SK-N-SH (cell line): ENCODE measurements around the gene APH1B. TPM values are rescaled to one million over a fixed set of nuclear protein-coding genes. Genes with fewer than 3 reads are reported as not detected.

Experiments
- CTCF ChIA-PET: fragments of 300-600, 350-600 bp; formaldehyde crosslinking; extraction: SDS; loops from one replicate; lab custom pipeline; 2021; lab: Yijun Ruan, JAX
- POLR2A ChIA-PET: fragments of 350-600 bp; sonication (Branson Sonifier 250); formaldehyde crosslinking; extraction: SDS; loops from one replicate; lab custom pipeline; 2020; ENCODE audit warnings: antibody characterized with exemption, inconsistent platforms; lab: Yijun Ruan, JAX
- DNase-seq: peaks from one replicate; pipeline ENCODE4 v3.0.0; 2012
- H2AFZ ChIP-seq: fragments of 200-600 bp; sonication (generic); 2 replicates; pipeline ENCODE4 v1.8.1; 2016; ENCODE audit warnings: antibody characterized with exemption, mild to moderate bottlenecking, low read depth
- H3F3A ChIP-seq: fragments of 200-600 bp; sonication (generic); replicated peaks from 2 replicates; pipeline ENCODE3; 2016; ENCODE audit warnings: antibody characterized with exemption, mild to moderate bottlenecking; ENCODE audit not compliant: insufficient read depth
- H3K27ac ChIP-seq, 2 experiments: fragments of 200-500 bp in 1 of 2; fragments of 200-600 bp in 1 of 2; sonication (Bioruptor generic) in 1 of 2; sonication (generic), shearing (Covaris generic) in 1 of 2; 2 replicates each; pipeline versions ENCODE4 v1.5.1 to v1.6.1; 2014 to 2016; ENCODE audit warnings: low read depth in 2 of 2, inconsistent platforms in 1 of 2, low read length in 1 of 2, mild to moderate bottlenecking in 1 of 2, mixed read lengths in 1 of 2
- H3K27me3 ChIP-seq: fragments of 200-600 bp; sonication (generic), shearing (Covaris generic); 2 replicates; pipeline ENCODE4 v1.6.1; 2016; ENCODE audit warnings: mixed run types; ENCODE audit not compliant: insufficient read depth
- H3K36me3 ChIP-seq, 2 experiments: fragments of 200-500 bp in 1 of 2; fragments of 200-600 bp in 1 of 2; sonication (Bioruptor generic) in 1 of 2; sonication (generic) in 1 of 2; replicated peaks in 1 of 2; 2 replicates each; pipeline versions ENCODE3 to v1.5.1; 2014 to 2016; ENCODE audit warnings: low read length in 1 of 2, mild to moderate bottlenecking in 1 of 2; ENCODE audit not compliant: insufficient read depth in 2 of 2, control insufficient read depth in 1 of 2
- H3K4me1 ChIP-seq, 2 experiments: fragments of 200-500 bp in 1 of 2; fragments of 200-600 bp in 1 of 2; sonication (Bioruptor generic) in 1 of 2; sonication (generic), shearing (Covaris generic) in 1 of 2; 2 replicates each; pipeline versions ENCODE4 v1.5.1 to v1.6.1; 2014 to 2016; ENCODE audit warnings: low read depth in 1 of 2, low read length in 1 of 2, mixed run types in 1 of 2; ENCODE audit not compliant: insufficient read depth in 2 of 2, control insufficient read depth in 1 of 2
- H3K4me2 ChIP-seq: fragments of 200-600 bp; sonication (generic), shearing (Covaris generic); 2 replicates; pipeline ENCODE4 v1.6.1; 2017; ENCODE audit warnings: mixed run types
- H3K4me3 ChIP-seq, 2 experiments: fragments of 200-500 bp in 1 of 2; fragments of 200-600 bp in 1 of 2; sonication (Bioruptor generic) in 1 of 2; sonication (generic), shearing (Covaris generic) in 1 of 2; 2 replicates each; pipeline versions ENCODE4 v1.5.1 to v1.8.1; 2014 to 2016; ENCODE audit warnings: low read depth in 2 of 2, inconsistent platforms in 1 of 2, low read length in 1 of 2, mild to moderate bottlenecking in 1 of 2, mixed read lengths in 1 of 2, moderate library complexity in 1 of 2
- H3K79me2 ChIP-seq: fragments of 200-600 bp; sonication (generic); 2 replicates; pipeline ENCODE4 v1.8.1; 2017; ENCODE audit warnings: mild to moderate bottlenecking; ENCODE audit not compliant: insufficient read depth
- H3K9ac ChIP-seq: fragments of 200-600 bp; sonication (generic); 2 replicates; pipeline ENCODE4 v1.6.1; 2017; ENCODE audit warnings: mixed run types
- H3K9me2 ChIP-seq: fragments of 200-600 bp; sonication (generic); 2 replicates; pipeline ENCODE4 v1.6.1; 2017; ENCODE audit warnings: mixed run types
- H3K9me3 ChIP-seq: fragments of 200-600 bp; sonication (generic); 2 replicates; pipeline ENCODE4 v1.6.1; 2017; ENCODE audit warnings: mixed run types, mild to moderate bottlenecking, moderate library complexity
- H4K20me1 ChIP-seq: fragments of 200-600 bp; sonication (generic); 2 replicates; pipeline ENCODE4 v1.6.1; 2017; ENCODE audit warnings: mild to moderate bottlenecking, mixed run types; ENCODE audit not compliant: insufficient read depth
- ELF1 ChIP-seq: IDR thresholded peaks from 2 replicates; pipeline ENCODE4 v1.4.0; 2012
- EZH2phosphoT487 ChIP-seq: fragments of 200-600 bp; sonication (generic); IDR thresholded peaks from 2 replicates; pipeline ENCODE4 v1.6.1; 2017; ENCODE audit warnings: low read depth, mixed run types, mild to moderate bottlenecking, antibody characterized with exemption, moderate library complexity, borderline replicate concordance
- FOSL2 ChIP-seq: IDR thresholded peaks from 2 replicates; pipeline ENCODE4 v1.4.0; 2012; ENCODE audit warnings: low read depth, mild to moderate bottlenecking, moderate library complexity, borderline replicate concordance
- FOXJ3 ChIP-seq: sonication (generic); formaldehyde crosslinking; IDR thresholded peaks from 2 replicates; pipeline ENCODE4 v1.5.1; 2020; ENCODE audit warnings: mild to moderate bottlenecking, missing genetic modification reagents
- GABPA ChIP-seq: IDR thresholded peaks from 2 replicates; pipeline ENCODE4 v1.4.0; 2012; ENCODE audit warnings: low read depth, mild to moderate bottlenecking
- JUND ChIP-seq: IDR thresholded peaks from 2 replicates; pipeline ENCODE4 v1.4.0; 2012
- NRF1 ChIP-seq: IDR thresholded peaks from 2 replicates; pipeline ENCODE4 v1.6.1; 2012; ENCODE audit warnings: low read depth, mild to moderate bottlenecking, low read length
- POLR2AphosphoS5 ChIP-seq: IDR thresholded peaks from 2 replicates; pipeline ENCODE4 v1.6.1; 2012; ENCODE audit warnings: low read depth, low read length
- RXRA ChIP-seq: IDR thresholded peaks from 2 replicates; pipeline ENCODE4 v1.4.0; 2012; ENCODE audit warnings: low read depth, mild to moderate bottlenecking, borderline replicate concordance
- SIN3A ChIP-seq: IDR thresholded peaks from 2 replicates; pipeline ENCODE4 v1.6.1; 2012; ENCODE audit warnings: low read depth, mild to moderate bottlenecking, low read length, moderate library complexity, borderline replicate concordance
- SMC3 ChIP-seq: IDR thresholded peaks from 2 replicates; pipeline ENCODE4 v1.6.1; 2012; ENCODE audit warnings: low read depth, low read length, improper control_type of control experiment
- TAF1 ChIP-seq: IDR thresholded peaks from 2 replicates; pipeline ENCODE4 v1.6.1; 2012; ENCODE audit warnings: low read depth, mild to moderate bottlenecking, low read length, moderate library complexity, borderline replicate concordance
- TEAD4 ChIP-seq: IDR thresholded peaks from 2 replicates; pipeline ENCODE4 v1.4.0; 2012; ENCODE audit warnings: mild to moderate bottlenecking, borderline replicate concordance; ENCODE audit not compliant: insufficient read depth
- YY1 ChIP-seq: IDR thresholded peaks from 2 replicates; pipeline ENCODE4 v1.4.0; 2012; ENCODE audit warnings: low read depth, mild to moderate bottlenecking
- WGBS: methylation state at CpG from one replicate; pipeline ENCODE4 v1.1.6; 2017; ENCODE audit warnings: low lambda C conversion rate; 5-methylcytosine and 5-hydroxymethylcytosine counted together
- polyA plus RNA-seq, 3 experiments: library from polyadenylated mRNA; depleted of rRNA; stranded (reverse); fragments of >200 nt; gene quantifications; 2 replicates each; pipeline ENCODE4 v1.2.3, GENCODE V29; 2012
- TF ChIP-seq, protein P1 (sequence below): IDR thresholded peaks from 2 replicates; pipeline ENCODE4; 2012
- TF ChIP-seq, protein P2 (sequence below): fragments of 200-600 bp; sonication (generic); IDR thresholded peaks from 2 replicates; pipeline ENCODE4 v1.6.1; 2017; ENCODE audit warnings: antibody characterized with exemption, mild to moderate bottlenecking, moderate library complexity
- TF ChIP-seq, protein P3 (sequence below): fragments of 150-350 bp; IDR thresholded peaks from 2 replicates; pipeline ENCODE4 v1.6.1; 2017; ENCODE audit warnings: antibody characterized with exemption, low read length, low read depth, borderline replicate concordance
- TF ChIP-seq, protein P4 (sequence below): IDR thresholded peaks from 2 replicates; pipeline ENCODE4 v1.4.0; 2012; ENCODE audit warnings: low read depth
- TF ChIP-seq, protein P5 (sequence below): IDR thresholded peaks from 2 replicates; pipeline ENCODE4 v1.4.0; 2012; ENCODE audit warnings: low read depth, borderline replicate concordance

The APH1B gene
- polyA plus RNA-seq, 1 of the 3 experiments (the other 2 are of a cell fraction): 7.6 TPM

DNA sequence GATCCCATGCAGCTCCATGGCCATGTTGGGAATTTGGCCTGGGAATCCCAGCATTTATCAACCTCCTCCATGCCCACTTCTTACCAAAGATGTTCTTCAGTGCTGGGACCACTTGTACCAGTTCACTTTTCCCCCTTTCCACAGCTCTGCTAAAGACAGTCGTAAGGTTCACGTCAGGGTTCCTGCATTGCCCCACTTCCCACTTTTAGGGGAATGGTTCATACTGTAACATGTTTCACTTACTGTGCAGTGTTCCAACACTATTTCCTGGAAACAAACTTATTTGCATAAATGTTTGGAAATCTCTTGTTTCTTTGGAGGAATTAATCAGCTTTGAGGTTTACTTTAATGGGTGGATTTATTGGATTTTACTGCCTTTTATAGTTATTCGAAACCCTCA, 17.0 kb downstream of the APH1B start:
- Histone ChIP-seq H3K4me3 (no peak overlapping the region), H3K27me3 (no peaks in the 10 kb centered on the region), H3K4me1 (peaks cover 0 to 12% of the 10 kb centered on the region in 2 experiments; a peak in 1 of 4 replicates), H3K9me2 (no peaks in the 10 kb centered on the region), H3K36me3 (peaks cover 2 to 26% of the 10 kb centered on the region in 2 experiments), H3K9ac (no peak overlapping the region), H3K79me2 (0 out of 2 replicates have a peak, but pooled peaks cover 6% of the 10 kb centered on the region), H3K4me2 (no peak overlapping the region), H4K20me1 (no peaks in the 10 kb centered on the region), H3F3A (peaks cover 26% of the 10 kb centered on the region), H3K9me3 (no peaks in the 10 kb centered on the region), H3K27ac (no peak overlapping the region), H2AFZ (no peak overlapping the region)
- ChIA-PET CTCF (interaction anchor here (0.6 to 3.4 kb wide), 9 partner anchors 12 to 212 kb away, joined by 3 to 17 read pairs (median 3); no protein-coding TSS in a partner anchor), POLR2A (interaction anchor here (1.3 kb wide), 1 partner anchor 12 kb away, joined by 3 read pairs; no protein-coding TSS in a partner anchor)
- no peak for TF ChIP-seq POLR2AphosphoS5
- no peak for DNase-seq
- 99% methylated on average over 3 of the region's 3 CpGs for WGBS

DNA sequence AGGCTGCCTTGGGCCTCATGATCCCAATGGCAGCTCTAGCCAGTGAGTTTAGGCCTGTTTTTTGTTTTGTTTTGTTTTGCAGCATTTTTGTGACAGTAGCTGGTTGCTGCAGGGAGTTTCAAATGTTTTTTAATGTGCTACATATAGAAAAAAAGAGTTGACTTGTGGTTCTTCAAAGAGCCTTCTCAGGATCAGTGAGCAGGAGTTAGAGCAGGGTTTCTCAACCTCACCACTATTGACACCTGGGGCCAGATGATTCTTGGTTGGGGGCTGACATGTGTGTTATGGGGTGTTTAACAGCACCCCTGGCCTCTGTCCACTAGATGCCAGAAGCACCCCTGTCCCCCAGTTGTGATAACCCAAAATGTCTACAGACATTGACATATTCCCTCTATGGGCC, 17.9 kb downstream of the APH1B start:
- H3K36me3 ChIP-seq: peaks cover 2 to 26% of the 10 kb centered on the region in 2 experiments
- ChIA-PET POLR2A (interaction anchor here (1.3 kb wide), 1 partner anchor 11 kb away, joined by 3 read pairs; no protein-coding TSS in a partner anchor), CTCF (interaction anchor here (0.9 to 3.4 kb wide), 7 partner anchors 11 to 211 kb away, joined by 3 to 17 read pairs (median 4); no protein-coding TSS in a partner anchor)
- no peaks in the 10 kb centered on the region for H3K9me2 ChIP-seq
- no peaks in the 10 kb centered on the region for H4K20me1 ChIP-seq
- H3F3A ChIP-seq: peaks cover 22% of the 10 kb centered on the region
- DNase-seq: no peak
- no peak overlapping the region for H2AFZ ChIP-seq
- no peak overlapping the region for H3K4me2 ChIP-seq
- no peak overlapping the region for H3K27ac ChIP-seq
- H3K9me3 ChIP-seq: no peaks in the 10 kb centered on the region
- H3K9ac ChIP-seq: no peak overlapping the region
- H3K27me3 ChIP-seq: no peaks in the 10 kb centered on the region
- TF ChIP-seq GABPA (no peak), TEAD4 (no peak), ELF1 (no peak), SIN3A (no peak), FOXJ3 (CRISPR knock-in tag) (no peak), JUND (no peak), FOSL2 (no peak), NRF1 (no peak), RXRA (no peak), EZH2phosphoT487 (no peak), TAF1 (no peak), SMC3 (no peak), YY1 (no peak)
- TF ChIP-seq, protein P1, sequence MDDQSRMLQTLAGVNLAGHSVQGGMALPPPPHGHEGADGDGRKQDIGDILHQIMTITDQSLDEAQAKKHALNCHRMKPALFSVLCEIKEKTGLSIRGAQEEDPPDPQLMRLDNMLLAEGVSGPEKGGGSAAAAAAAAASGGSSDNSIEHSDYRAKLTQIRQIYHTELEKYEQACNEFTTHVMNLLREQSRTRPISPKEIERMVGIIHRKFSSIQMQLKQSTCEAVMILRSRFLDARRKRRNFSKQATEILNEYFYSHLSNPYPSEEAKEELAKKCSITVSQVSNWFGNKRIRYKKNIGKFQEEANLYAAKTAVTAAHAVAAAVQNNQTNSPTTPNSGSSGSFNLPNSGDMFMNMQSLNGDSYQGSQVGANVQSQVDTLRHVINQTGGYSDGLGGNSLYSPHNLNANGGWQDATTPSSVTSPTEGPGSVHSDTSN: no peak
- TF ChIP-seq, protein P2, sequence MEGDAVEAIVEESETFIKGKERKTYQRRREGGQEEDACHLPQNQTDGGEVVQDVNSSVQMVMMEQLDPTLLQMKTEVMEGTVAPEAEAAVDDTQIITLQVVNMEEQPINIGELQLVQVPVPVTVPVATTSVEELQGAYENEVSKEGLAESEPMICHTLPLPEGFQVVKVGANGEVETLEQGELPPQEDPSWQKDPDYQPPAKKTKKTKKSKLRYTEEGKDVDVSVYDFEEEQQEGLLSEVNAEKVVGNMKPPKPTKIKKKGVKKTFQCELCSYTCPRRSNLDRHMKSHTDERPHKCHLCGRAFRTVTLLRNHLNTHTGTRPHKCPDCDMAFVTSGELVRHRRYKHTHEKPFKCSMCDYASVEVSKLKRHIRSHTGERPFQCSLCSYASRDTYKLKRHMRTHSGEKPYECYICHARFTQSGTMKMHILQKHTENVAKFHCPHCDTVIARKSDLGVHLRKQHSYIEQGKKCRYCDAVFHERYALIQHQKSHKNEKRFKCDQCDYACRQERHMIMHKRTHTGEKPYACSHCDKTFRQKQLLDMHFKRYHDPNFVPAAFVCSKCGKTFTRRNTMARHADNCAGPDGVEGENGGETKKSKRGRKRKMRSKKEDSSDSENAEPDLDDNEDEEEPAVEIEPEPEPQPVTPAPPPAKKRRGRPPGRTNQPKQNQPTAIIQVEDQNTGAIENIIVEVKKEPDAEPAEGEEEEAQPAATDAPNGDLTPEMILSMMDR: no peak
- TF ChIP-seq, protein P3, sequence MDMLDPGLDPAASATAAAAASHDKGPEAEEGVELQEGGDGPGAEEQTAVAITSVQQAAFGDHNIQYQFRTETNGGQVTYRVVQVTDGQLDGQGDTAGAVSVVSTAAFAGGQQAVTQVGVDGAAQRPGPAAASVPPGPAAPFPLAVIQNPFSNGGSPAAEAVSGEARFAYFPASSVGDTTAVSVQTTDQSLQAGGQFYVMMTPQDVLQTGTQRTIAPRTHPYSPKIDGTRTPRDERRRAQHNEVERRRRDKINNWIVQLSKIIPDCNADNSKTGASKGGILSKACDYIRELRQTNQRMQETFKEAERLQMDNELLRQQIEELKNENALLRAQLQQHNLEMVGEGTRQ: no peak
- TF ChIP-seq, protein P4, sequence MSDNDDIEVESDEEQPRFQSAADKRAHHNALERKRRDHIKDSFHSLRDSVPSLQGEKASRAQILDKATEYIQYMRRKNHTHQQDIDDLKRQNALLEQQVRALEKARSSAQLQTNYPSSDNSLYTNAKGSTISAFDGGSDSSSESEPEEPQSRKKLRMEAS: no peak
- TF ChIP-seq, protein P5, sequence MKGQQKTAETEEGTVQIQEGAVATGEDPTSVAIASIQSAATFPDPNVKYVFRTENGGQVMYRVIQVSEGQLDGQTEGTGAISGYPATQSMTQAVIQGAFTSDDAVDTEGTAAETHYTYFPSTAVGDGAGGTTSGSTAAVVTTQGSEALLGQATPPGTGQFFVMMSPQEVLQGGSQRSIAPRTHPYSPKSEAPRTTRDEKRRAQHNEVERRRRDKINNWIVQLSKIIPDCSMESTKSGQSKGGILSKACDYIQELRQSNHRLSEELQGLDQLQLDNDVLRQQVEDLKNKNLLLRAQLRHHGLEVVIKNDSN: no peak
- no peaks in the 10 kb centered on the region for H3K79me2 ChIP-seq
- H3K4me3 ChIP-seq: no peak overlapping the region
- H3K4me1 ChIP-seq: peaks cover 0 to 9% of the 10 kb centered on the region in 2 experiments; a peak in 1 of 4 replicates
